Effector CD8-positive, alpha-beta T cell (primary cell): ENCODE data around the gene GARRE1.

Experiments used
- DNase-seq: peaks from one replicate; lab custom pipeline; 2025; lab: John Stamatoyannopoulos, UW

GARRE1 gene

GRCh38 chr19:34298891-34299520 is 44.7 kb downstream of the GARRE1 start:
- DNase-seq, result no peak

- no peak for DNase-seq
Measured at GRCh38 chr19:34299576-34299975, 45.2 kb downstream of the GARRE1 start.

DNA sequence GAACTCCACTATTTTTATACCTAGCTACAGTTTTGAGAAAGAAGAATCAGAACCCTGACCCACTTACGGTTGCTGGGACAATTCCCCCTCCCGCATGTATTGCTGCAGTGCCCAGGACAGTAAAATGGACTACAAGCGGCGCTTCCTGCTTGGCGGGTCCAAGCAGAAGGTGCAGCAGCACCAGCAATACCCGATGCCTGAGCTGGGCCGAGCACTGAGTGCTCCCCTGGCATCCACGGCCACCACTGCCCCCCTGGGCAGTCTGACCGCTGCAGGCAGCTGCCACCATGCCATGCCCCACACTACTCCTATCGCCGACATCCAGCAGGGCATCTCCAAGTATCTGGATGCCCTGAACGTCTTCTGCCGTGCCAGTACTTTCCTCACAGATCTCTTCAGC is 46.0 kb downstream of the GARRE1 start:
- DNase-seq, result no peak

DNA sequence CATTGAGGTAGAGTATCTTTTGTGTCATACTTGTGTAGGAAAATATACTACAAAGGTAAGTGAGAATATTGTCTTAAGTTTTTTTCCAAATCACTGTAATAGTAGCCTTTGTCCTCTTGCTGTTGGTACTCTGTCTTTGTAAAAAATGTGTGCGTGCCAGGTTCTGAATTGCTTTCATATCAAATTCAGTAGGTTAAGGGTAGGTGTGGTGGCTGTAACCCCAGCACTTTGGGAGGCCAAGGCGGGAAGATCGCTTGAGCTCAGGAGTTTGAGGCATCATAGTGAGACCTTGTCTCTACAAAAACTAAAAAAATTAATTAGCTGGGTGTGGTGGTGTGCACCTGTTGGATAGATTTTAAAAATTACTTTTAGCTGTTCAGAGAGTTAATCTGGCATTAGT is 46.6 kb downstream of the GARRE1 start:
- DNase-seq, result no peak
